ENCODE measurements around the gene ASCC3.
A peak's percentile ranks its signal among the peaks of the same experiment; 100 is the strongest.

Gene ASCC3

GRCh38 chr6:100488244-100488643 is 392.9 kb downstream of the ASCC3 start:
- no peak overlapping the region for H3K27ac ChIP-seq (ENCODE audit: low read length)
- DNase-seq (no peak), ATAC-seq (ENCODE audit: insufficient read depth, low read depth) (no peak)
- H3K9me3 ChIP-seq (ENCODE audit: insufficient read depth, low read length, severe bottlenecking) = no peaks in the 10 kb centered on the region
- no peaks in the 10 kb centered on the region for H3K36me3 ChIP-seq (ENCODE audit: insufficient read depth, low read length)
- H3K4me1 ChIP-seq (ENCODE audit: insufficient read depth, low read length) = peaks cover 4% of the 10 kb centered on the region; the same call in 1 of the 2 replicates
- TF ChIP-seq CTCF (IDR thresholded peaks at IDR 0.05; ENCODE audit: borderline replicate concordance, extremely low read depth, low read length, poor library complexity, severe bottlenecking) (no peak), EZH2 (IDR thresholded peaks at IDR 0.05; ENCODE audit: borderline replicate concordance, low read depth, low read length, severe bottlenecking) (no peak)
- H3K4me2 ChIP-seq (ENCODE audit: insufficient read depth, low read length) = no peak overlapping the region
- H4K20me1 ChIP-seq (ENCODE audit: insufficient read depth, low read length) = no peaks in the 10 kb centered on the region
- H3K27me3 ChIP-seq (ENCODE audit: insufficient read depth, low read length, poor library complexity) = no peaks in the 10 kb centered on the region
- H3K4me3 ChIP-seq (ENCODE audit: low read depth in 1 of 2, low read length in 2 of 2) = no peak overlapping the region
- H3K79me2 ChIP-seq (ENCODE audit: insufficient read depth, low read length) = no peaks in the 10 kb centered on the region
- no peak overlapping the region for H2AFZ ChIP-seq (ENCODE audit: low read depth, low read length)
- H3K9ac ChIP-seq (ENCODE audit: low read depth, low read length) = no peak overlapping the region

- H2AFZ ChIP-seq (ENCODE audit: low read depth, low read length) = no peak overlapping the region
- no peak overlapping the region for H3K4me3 ChIP-seq (ENCODE audit: low read depth in 1 of 2, low read length in 2 of 2)
- H4K20me1 ChIP-seq (ENCODE audit: insufficient read depth, low read length) = no peaks in the 10 kb centered on the region
- TF ChIP-seq EZH2 (IDR thresholded peaks at IDR 0.05; ENCODE audit: borderline replicate concordance, low read depth, low read length, severe bottlenecking) = no peak
- no peak for TF ChIP-seq CTCF (IDR thresholded peaks at IDR 0.05; ENCODE audit: borderline replicate concordance, extremely low read depth, low read length, poor library complexity, severe bottlenecking)
- no peak for ATAC-seq (ENCODE audit: insufficient read depth, low read depth)
- no peaks in the 10 kb centered on the region for H3K79me2 ChIP-seq (ENCODE audit: insufficient read depth, low read length)
- no peaks in the 10 kb centered on the region for H3K36me3 ChIP-seq (ENCODE audit: insufficient read depth, low read length)
- peaks cover 4% of the 10 kb centered on the region; the same call in 1 of the 2 replicates for H3K4me1 ChIP-seq (ENCODE audit: insufficient read depth, low read length)
- H3K27ac ChIP-seq (ENCODE audit: low read length) = no peak overlapping the region
- no peak overlapping the region for H3K4me2 ChIP-seq (ENCODE audit: insufficient read depth, low read length)
- no peaks in the 10 kb centered on the region for H3K27me3 ChIP-seq (ENCODE audit: insufficient read depth, low read length, poor library complexity)
- H3K9me3 ChIP-seq (ENCODE audit: insufficient read depth, low read length, severe bottlenecking) = no peaks in the 10 kb centered on the region
- no peak overlapping the region for H3K9ac ChIP-seq (ENCODE audit: low read depth, low read length)
- no peak for DNase-seq
These were observed 393.5 kb downstream of the ASCC3 start for GRCh38 chr6:100487638-100488037.

GRCh38 chr6:100485268-100485667 is 395.9 kb downstream of the ASCC3 start:
- no peak for ATAC-seq (ENCODE audit: insufficient read depth, low read depth)
- Histone ChIP-seq H3K4me2 (ENCODE audit: insufficient read depth, low read length) (no peak overlapping the region), H3K4me3 (ENCODE audit: low read depth in 1 of 2, low read length in 2 of 2) (no peak overlapping the region), H3K27me3 (ENCODE audit: insufficient read depth, low read length, poor library complexity) (no peaks in the 10 kb centered on the region), H4K20me1 (ENCODE audit: insufficient read depth, low read length) (no peaks in the 10 kb centered on the region), H3K79me2 (ENCODE audit: insufficient read depth, low read length) (no peaks in the 10 kb centered on the region), H3K36me3 (ENCODE audit: insufficient read depth, low read length) (no peaks in the 10 kb centered on the region), H3K9me3 (ENCODE audit: insufficient read depth, low read length, severe bottlenecking) (no peaks in the 10 kb centered on the region), H3K4me1 (ENCODE audit: insufficient read depth, low read length) (no peaks in the 10 kb centered on the region), H2AFZ (ENCODE audit: low read depth, low read length) (no peak overlapping the region), H3K27ac (ENCODE audit: low read length) (no peak overlapping the region), H3K9ac (ENCODE audit: low read depth, low read length) (no peak overlapping the region)
- TF ChIP-seq EZH2 (IDR thresholded peaks at IDR 0.05; ENCODE audit: borderline replicate concordance, low read depth, low read length, severe bottlenecking) (no peak), CTCF (IDR thresholded peaks at IDR 0.05; ENCODE audit: borderline replicate concordance, extremely low read depth, low read length, poor library complexity, severe bottlenecking) (no peak)
- DNase-seq = no peak

- H3K4me1 ChIP-seq (ENCODE audit: insufficient read depth, low read length) = peaks cover 6% of the 10 kb centered on the region
- no peaks in the 10 kb centered on the region for H3K79me2 ChIP-seq (ENCODE audit: insufficient read depth, low read length)
- TF ChIP-seq EZH2 (IDR thresholded peaks at IDR 0.05; ENCODE audit: borderline replicate concordance, low read depth, low read length, severe bottlenecking) = no peak
- TF ChIP-seq CTCF (IDR thresholded peaks at IDR 0.05; ENCODE audit: borderline replicate concordance, extremely low read depth, low read length, poor library complexity, severe bottlenecking) = no peak
- no peak overlapping the region for H3K4me2 ChIP-seq (ENCODE audit: insufficient read depth, low read length)
- no peak for DNase-seq
- no peak for ATAC-seq (ENCODE audit: insufficient read depth, low read depth)
- no peaks in the 10 kb centered on the region for H3K27me3 ChIP-seq (ENCODE audit: insufficient read depth, low read length, poor library complexity)
- 0 out of 2 replicates have a peak overlapping the region, but pooled peaks have one; percentile 43 for H2AFZ ChIP-seq (ENCODE audit: low read depth, low read length)
- no peaks in the 10 kb centered on the region for H3K9me3 ChIP-seq (ENCODE audit: insufficient read depth, low read length, severe bottlenecking)
- H3K4me3 ChIP-seq (ENCODE audit: low read depth in 1 of 2, low read length in 2 of 2) = no peak overlapping the region
- H3K36me3 ChIP-seq (ENCODE audit: insufficient read depth, low read length) = no peaks in the 10 kb centered on the region
- no peaks in the 10 kb centered on the region for H4K20me1 ChIP-seq (ENCODE audit: insufficient read depth, low read length)
- no peak overlapping the region for H3K9ac ChIP-seq (ENCODE audit: low read depth, low read length)
- H3K27ac ChIP-seq (ENCODE audit: low read length) = no peak overlapping the region
These were observed 396.7 kb downstream of the ASCC3 start for GRCh38 chr6:100484474-100484873.
